ENCODE data around the gene C19orf12.

The C19orf12 gene

DNA sequence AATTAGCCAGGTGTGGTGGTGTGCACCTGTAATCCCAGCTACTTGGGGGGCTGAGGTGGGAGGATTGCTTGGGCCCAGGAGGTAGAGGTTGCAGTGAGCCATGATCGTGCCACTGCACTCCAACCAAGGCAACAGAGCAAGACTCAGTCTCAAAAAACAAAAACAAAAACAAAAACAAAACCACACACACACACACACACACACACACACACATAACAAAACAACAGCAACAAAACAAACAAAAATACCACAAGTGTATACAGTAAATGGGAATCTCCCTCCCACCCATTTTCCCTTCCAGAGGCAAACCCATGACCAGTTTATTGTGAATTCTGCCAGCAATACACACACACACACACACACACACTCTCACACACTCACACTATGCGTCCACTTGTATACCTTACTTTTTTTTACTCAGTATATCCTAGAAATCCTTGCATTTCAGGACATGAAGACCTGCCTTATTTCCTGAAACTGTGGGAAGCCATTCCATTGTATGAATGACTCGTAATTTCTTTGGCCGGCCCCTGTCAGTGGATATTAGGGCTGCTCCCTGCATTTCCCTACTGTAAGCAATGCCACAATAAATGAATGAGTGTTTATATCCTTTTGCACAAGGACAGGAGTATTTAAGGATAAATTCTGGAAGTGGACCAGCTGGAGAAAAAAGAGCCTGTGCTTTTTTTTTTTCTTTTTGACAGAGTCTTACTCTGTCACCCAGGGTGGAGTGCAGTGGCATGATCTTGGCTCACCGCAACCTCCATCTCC is 56.7 kb downstream of the C19orf12 start:
- no peak for DNase-seq

DNA sequence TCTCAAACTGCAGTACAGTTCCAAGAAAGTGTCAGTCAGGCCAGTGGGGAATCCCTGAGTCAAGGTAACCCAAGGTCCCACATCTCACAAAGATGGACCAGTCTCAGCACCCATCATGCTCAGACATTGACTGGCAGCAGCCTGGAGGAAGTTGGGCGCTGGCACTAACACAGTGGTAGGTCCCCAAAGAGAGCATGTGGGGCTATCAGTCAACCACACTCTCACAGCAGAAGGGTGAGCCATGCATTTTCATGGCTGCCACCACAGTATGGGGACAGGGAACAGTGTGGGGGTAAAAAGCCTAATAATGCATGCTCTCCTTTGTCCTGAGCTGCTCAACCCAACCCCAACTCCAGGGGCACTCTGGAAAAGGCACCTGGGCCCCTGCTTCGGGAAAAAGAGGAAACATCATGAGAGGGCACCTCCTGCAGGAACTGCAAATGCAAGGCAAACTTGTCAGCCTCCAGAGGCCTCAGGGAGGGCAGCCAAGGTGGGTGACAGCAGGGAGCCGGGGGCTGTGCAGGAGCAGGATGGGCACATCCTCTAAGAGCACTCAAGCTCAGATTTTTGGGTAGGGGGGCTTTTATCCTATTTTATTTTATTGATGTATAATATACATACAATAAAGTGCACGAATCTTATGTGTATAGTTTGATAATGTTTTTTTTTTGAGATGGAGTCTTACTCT is 59.3 kb downstream of the C19orf12 start:
- DNase-seq, result no peak

DNA sequence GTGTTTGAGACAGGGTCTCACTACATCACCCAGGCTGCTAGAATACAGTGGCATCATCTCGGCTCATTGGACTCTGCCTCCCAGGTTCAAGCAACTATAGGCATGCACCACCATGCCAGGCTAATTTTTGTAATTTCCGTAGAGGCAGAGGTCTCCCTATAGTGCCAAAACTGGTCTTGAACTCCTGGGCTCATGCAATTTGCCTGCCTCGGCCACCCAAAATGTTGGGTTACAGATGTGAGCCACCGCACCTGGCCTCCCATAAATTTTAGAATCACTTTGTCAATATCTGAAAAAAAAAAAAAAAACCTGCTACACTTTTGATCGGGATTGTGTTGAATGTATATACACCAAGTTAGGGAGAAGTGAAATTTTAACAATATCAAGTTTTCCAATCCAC is 61.7 kb downstream of the C19orf12 start:
- DNase-seq, result no peak

DNA sequence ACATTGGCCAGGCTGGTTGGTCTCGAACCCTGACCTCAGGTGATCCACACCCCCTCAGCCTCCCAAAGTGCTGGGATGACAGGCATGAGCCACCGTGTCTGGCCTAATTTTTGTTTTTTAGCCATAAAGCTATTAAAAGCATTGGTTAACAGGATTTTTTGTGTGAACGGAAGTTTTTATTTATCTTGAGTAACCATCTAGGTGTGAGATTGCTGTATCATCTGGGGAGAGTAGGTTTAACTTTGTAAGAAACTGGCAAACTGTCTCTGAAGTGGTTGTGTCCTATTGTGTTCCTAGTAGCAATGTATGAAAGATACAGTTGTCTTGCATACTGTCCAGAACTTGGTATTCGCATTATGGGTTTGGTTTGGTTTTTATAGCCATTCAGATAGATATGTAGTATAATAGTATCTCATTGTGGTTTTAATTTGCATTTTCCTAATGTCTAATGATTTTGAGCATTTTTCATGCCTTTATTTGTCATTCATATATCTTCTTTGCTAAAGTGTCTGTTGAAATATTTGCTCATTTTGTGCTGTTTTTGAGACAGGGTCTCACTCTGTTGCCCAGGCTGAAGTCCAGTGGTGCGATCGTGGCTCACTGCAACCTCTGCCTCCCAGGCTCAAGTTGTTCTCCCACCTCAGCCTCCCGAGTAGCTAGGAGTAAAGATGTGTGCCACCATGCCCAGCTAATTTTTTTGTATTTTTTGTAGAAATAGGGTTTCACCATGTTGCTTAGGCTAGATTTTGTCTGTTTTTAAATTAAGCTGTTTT is 63.3 kb downstream of the C19orf12 start:
- DNase-seq, result no peak

DNA sequence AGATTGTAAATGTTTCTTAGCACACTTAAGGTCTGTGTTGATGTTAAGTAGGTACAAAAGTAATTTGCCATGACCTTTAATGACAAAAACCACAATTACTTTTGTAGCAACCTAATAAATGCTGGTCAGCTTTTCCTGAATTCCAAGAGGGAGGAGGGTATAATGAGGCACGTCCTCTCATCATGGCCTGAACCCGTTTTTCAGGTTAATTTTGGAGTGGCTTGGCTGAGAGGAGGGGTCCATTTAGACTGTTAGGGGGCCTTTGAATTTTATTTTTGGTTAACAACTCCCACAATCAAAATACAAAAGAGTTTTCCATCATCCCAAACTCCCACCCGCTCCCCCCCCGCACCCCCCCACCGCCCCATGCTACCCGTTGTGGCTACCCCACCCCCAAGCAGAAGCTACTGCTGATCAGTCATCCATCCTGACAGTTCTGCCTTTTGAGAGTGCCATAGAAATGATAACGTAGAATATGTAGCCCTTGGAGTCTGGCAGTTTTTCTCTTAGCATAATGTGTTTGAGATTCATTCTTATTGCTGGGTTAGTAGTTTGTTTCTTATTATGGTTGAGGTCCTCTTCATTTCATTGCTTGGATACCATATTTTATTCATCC is 64.2 kb downstream of the C19orf12 start:
- no peak for DNase-seq

Measured in NCI-H345 (cell line).